Body of pancreas (tissue), 4 donors: ENCODE measurements around the gene TRAPPC4. TPM values are rescaled to one million over a fixed set of nuclear protein-coding genes. Genes with fewer than 3 reads are reported as not detected.
"Not testable (repeated sequence)": the region's sequence is repeated elsewhere in the genome, so short reads cannot be mapped to it uniquely, and the experiment has no call there.

Experiments used
- ATAC-seq: fragments of 150-250 bp; one replicate; pipeline ENCODE4 v1.9.1; 2016
- DNase-seq, 4 donors: peaks; one replicate each; pipeline ENCODE4 v3.0.0-alpha.2; 2019
- H3K27ac ChIP-seq, 4 donors: fragments of 200-600 bp; sonication (generic); 1 replicate in 3 of 4; 2 replicates in 1 of 4; pipeline versions ENCODE4 v1.5.1 to v1.6.1; 2016 to 2019; ENCODE audit warnings: mild to moderate bottlenecking in 1 of 4, mixed read lengths in 1 of 4, moderate library complexity in 1 of 4
- H3K27me3 ChIP-seq, 2 donors: fragments of 200-600 bp; sonication (generic); one replicate each; pipeline ENCODE4 v1.6.0; 2016; ENCODE audit warnings: mild to moderate bottlenecking in 1 of 2
- H3K36me3 ChIP-seq, 2 donors: fragments of 200-600 bp; sonication (generic); replicated peaks in 1 of 2; 2 replicates each; pipeline ENCODE4 v1.5.1; 2016; ENCODE audit warnings: low read depth in 2 of 2; ENCODE audit not compliant: insufficient read depth in 1 of 2
- H3K4me1 ChIP-seq: fragments of 200-600 bp; sonication (generic); one replicate; pipeline ENCODE4 v1.6.0; 2016
- H3K4me3 ChIP-seq, 2 donors: fragments of 200-600 bp; sonication (generic); 1 replicate in 1 of 2; 2 replicates in 1 of 2; pipeline ENCODE4 v1.5.1; 2016 to 2019
- H3K9me3 ChIP-seq, 3 donors: fragments of 200-600 bp; sonication (generic); 1 replicate in 2 of 3; 2 replicates in 1 of 3; pipeline ENCODE4 v1.5.1; 2016
- CTCF ChIP-seq, 7 experiments: fragments of 450-650 bp in 4 of 7; fragments of 200-600 bp in 3 of 7; sonication (generic) in 3 of 7; IDR thresholded peaks; one replicate each; pipeline ENCODE4 v1.5.1; 2016 to 2019; ENCODE audit warnings: antibody characterized with exemption in 7 of 7
- POLR2A ChIP-seq, 3 donors: fragments of 450-650 bp; IDR thresholded peaks; one replicate each; pipeline ENCODE4 v1.6.1; 2016; ENCODE audit warnings: antibody characterized with exemption in 3 of 3, mild to moderate bottlenecking in 2 of 3
- WGBS, 2 donors: methylation state at CpG; one replicate each; pipeline ENCODE4 v1.1.5; 2017; 5-methylcytosine and 5-hydroxymethylcytosine counted together
- intact Hi-C: fragments of 100-400 bp; cut with DNase I; formaldehyde crosslinking; loops from one replicate; pipeline ENCODE4 v1.15.1; 2023
- total RNA-seq, 2 donors: library from RNA; depleted of rRNA; stranded (reverse); fragments of >200 nt; gene quantifications; one replicate each; pipeline ENCODE4 v1.1.0, GENCODE V29; 2016

TRAPPC4 gene
- total RNA-seq, 2 donors from 2014 or later: 26.2 to 39.9 TPM

GRCh38 chr11:118988280-118988679, 30.3 kb upstream of the TRAPPC4 start:
- no peak overlapping the region for H3K4me3 ChIP-seq
- no peaks in the 10 kb centered on the region for H3K9me3 ChIP-seq
- no peaks in the 10 kb centered on the region for H3K36me3 ChIP-seq
- H3K4me1 ChIP-seq: no peaks in the 10 kb centered on the region
- WGBS, 2 donors: 91 to 94% methylated on average over 5 of the region's 5 CpGs
- H3K27ac ChIP-seq: no peak overlapping the region
- no peak for TF ChIP-seq CTCF (IDR thresholded peaks at IDR 0.05)
- no peak for TF ChIP-seq POLR2A (IDR thresholded peaks at IDR 0.05)
- ATAC-seq (no peak), DNase-seq (no peak)
- no peaks in the 10 kb centered on the region for H3K27me3 ChIP-seq
- intact Hi-C loops: no loop called here

- whole genome bisulfite sequencing, 2 donors: 89 to 95% methylated on average over 11 to 19 of the region's 44 CpGs
- H3K27ac ChIP-seq, intact Hi-C loops, H3K9me3 ChIP-seq, H3K4me1 ChIP-seq, H3K27me3 ChIP-seq, H3K4me3 ChIP-seq, H3K36me3 ChIP-seq, ATAC-seq, DNase-seq: not testable (repeated sequence)
Measured at GRCh38 chr11:118991486-118992038, 27.0 kb upstream of the TRAPPC4 start.

- WGBS, 2 donors: 28 to 57% methylated on average over 13 to 22 of the region's 22 CpGs
- peak overlapping the region in 1 of 2 donors; percentile 50 for H3K4me3 ChIP-seq
- peaks cover 16% of the 10 kb centered on the region for H3K4me1 ChIP-seq
- ATAC-seq: no peak
- no peaks in the 10 kb centered on the region for H3K9me3 ChIP-seq
- H3K27me3 ChIP-seq: no peaks in the 10 kb centered on the region
- no peak for TF ChIP-seq POLR2A (IDR thresholded peaks at IDR 0.05)
- TF ChIP-seq CTCF (IDR thresholded peaks at IDR 0.05): no peak
- DNase-seq: no peak
- H3K36me3 ChIP-seq: peaks cover 0 to 5% of the 10 kb centered on the region in 2 donors
- H3K27ac ChIP-seq: peak overlapping the region; percentile 4 to 76 (median 47)
- intact Hi-C loops: no loop called here
Measured at GRCh38 chr11:118996926-118997626, 21.5 kb upstream of the TRAPPC4 start.

- H3K4me3 ChIP-seq: peak within 1 kb of the TSS; percentile 9 to 50
- intact Hi-C loops: no loop called here
- TF ChIP-seq POLR2A (IDR thresholded peaks at IDR 0.05) (peak; percentile 24 to 70 (median 68)), CTCF (IDR thresholded peaks at IDR 0.05) (peak in 4 of 7 experiments; percentile 14 to 44 (median 26))
Measured at GRCh38 chr11:118997627-118998387, 20.8 kb upstream of the TRAPPC4 start, which contains the start of gene CENATAC. Gene CENATAC, plus strand, starts transcription at chr11:118998138. Its CDS starts 60 bp downstream, at chr11:118998198.

GRCh38 chr11:118998388-118998717, 20.2 kb upstream of the TRAPPC4 start:
- intact Hi-C loops: no loop called here
- H3K27ac ChIP-seq: peak overlapping the region; percentile 45 to 76 (median 62)
- TF ChIP-seq CTCF (IDR thresholded peaks at IDR 0.05) (no peak), POLR2A (IDR thresholded peaks at IDR 0.05) (no peak)
- H3K4me1 ChIP-seq: peaks cover 16% of the 10 kb centered on the region
- peak overlapping the region; percentile 9 to 50 for H3K4me3 ChIP-seq
- 2 to 13% methylated on average over 3 to 19 of the region's 19 CpGs for WGBS, 2 donors
- H3K9me3 ChIP-seq: no peaks in the 10 kb centered on the region
- no peaks in the 10 kb centered on the region for H3K27me3 ChIP-seq
- no peak for DNase-seq
- peaks cover 0 to 5% of the 10 kb centered on the region in 2 donors for H3K36me3 ChIP-seq
- peak; percentile 28 for ATAC-seq

More at GRCh38 chr11:118997627-118998387, 20.8 kb upstream of the TRAPPC4 start, which contains the start of gene CENATAC:
- Histone ChIP-seq H3K4me1 (peaks cover 16% of the 10 kb centered on the region), H3K36me3 (peaks cover 0 to 5% of the 10 kb centered on the region in 2 donors), H3K27me3 (no peaks in the 10 kb centered on the region), H3K9me3 (no peaks in the 10 kb centered on the region), H3K27ac (peak within 1 kb of the TSS; percentile 45 to 76 (median 62))
- peak; percentile 95 to 96 (median 96) for DNase-seq
- ATAC-seq: peak; percentile 99
- 0 to 4% methylated on average over 5 to 53 of the region's 54 CpGs for WGBS, 2 donors
